Epithelial cell of esophagus (primary cell): ENCODE data around the gene TMEM35A.

Experiments
- DNase-seq: peaks from one replicate; pipeline ENCODE4 v3.0.0; 2010; ENCODE audit warnings: low read depth
- H3K4me3 ChIP-seq: 2 replicates; pipeline ENCODE4 v1.5.1; 2011; ENCODE audit warnings: mild to moderate bottlenecking, low read length, control low read depth
- TF ChIP-seq, protein P1 (sequence below): IDR thresholded peaks from 2 replicates; pipeline ENCODE4 v1.5.1; 2011; ENCODE audit warnings: low read depth, mild to moderate bottlenecking, low read length, control low read depth, inconsistent platforms; ENCODE audit not compliant: insufficient read depth; ENCODE audit errors: missing control alignments

TMEM35A gene

DNA sequence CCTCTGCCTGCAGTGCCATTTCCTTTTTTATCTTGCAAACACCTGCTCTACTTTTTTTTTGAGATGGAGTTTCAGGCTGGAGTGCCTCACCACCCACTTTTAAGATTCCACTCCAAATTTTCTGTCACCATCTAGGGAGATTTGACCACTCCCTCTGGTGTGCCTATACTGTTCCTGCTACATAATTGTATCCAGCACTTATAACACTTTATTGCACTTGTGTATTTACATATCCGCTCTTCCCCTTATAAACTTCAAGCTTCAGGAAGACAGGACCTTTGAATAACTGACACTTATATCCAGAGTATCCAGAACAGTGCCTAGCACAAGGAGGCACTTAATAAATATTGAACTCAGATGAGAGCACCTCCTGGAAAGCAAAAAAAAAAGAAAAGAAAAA lies 13.1 kb downstream of the TMEM35A start:
- DNase-seq = no peak
- H3K4me3 ChIP-seq = no peak overlapping the region
- TF ChIP-seq, protein P1, sequence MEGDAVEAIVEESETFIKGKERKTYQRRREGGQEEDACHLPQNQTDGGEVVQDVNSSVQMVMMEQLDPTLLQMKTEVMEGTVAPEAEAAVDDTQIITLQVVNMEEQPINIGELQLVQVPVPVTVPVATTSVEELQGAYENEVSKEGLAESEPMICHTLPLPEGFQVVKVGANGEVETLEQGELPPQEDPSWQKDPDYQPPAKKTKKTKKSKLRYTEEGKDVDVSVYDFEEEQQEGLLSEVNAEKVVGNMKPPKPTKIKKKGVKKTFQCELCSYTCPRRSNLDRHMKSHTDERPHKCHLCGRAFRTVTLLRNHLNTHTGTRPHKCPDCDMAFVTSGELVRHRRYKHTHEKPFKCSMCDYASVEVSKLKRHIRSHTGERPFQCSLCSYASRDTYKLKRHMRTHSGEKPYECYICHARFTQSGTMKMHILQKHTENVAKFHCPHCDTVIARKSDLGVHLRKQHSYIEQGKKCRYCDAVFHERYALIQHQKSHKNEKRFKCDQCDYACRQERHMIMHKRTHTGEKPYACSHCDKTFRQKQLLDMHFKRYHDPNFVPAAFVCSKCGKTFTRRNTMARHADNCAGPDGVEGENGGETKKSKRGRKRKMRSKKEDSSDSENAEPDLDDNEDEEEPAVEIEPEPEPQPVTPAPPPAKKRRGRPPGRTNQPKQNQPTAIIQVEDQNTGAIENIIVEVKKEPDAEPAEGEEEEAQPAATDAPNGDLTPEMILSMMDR = no peak

DNA sequence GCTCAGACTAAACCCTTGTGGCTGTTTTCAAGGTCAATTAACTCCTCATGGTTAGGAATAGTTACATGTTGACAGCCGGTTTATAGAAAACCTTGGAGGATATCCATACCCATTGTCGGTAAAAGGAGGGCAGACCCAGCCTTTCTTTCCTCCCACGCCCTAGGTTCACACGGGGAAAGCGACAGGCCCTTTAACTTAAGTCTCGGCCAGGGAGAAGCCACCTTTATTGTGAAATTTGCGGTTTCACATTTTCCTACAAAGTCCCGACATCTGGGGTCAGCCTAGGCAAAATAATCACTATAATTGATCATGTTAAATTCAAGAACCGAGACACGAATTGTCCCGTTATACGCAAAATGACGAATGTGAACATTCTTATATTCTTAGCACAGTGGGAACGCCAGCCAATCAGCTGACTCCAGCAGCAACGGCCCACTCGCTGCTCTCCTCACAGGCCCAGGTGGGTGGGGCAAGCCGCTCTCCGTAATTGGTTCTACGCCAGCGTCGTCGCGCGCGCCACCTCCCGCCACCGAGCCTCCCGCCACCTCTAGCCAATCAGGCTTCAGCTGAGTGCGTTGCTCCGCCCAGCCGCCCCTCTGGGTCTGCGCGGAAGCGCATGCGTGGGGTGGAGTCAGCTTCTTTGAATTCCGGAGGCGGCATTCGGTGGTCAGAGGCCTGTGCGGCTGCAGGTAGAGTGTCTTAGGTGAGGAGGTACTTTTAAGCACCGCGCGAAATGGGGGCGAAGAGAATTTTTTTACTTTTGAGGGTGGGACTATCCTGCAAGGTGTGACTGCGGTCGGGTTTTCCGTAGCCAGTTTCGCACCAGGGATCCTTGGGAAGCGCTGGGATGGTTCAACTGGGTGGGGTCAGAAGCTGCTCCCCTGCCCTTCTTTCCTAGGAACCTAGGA lies 19.1 kb downstream of the TMEM35A start, which contains the start of gene CENPI:
Gene CENPI, plus strand, starts transcription at position 659 of the 908 bp plus-strand sequence. CDS start 2,867 bp downstream, outside the sequence.
- TF ChIP-seq, protein P1 = no peak
- peak within 1 kb of the TSS; percentile 60 for H3K4me3 ChIP-seq
- DNase-seq = peak; percentile 94

DNA sequence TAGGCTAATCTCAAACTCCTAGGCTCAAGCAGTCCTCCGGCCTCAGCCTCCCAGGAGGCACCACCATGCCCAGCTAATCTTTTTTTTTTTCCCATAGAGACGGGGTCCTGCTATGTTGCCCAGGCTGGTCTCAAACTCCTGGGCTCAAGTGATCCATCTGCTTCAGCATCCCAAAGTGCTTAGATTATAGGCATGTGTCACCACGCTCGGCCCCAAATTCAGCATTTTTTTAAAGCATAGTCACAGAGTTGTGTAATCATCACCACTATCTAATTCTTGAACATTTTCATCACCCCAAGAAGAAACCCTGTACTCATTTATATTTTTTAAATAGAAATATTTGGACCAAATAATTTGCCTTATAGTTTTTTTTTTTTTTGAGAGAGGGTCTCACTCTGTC lies 29.6 kb downstream of the TMEM35A start:
- TF ChIP-seq, protein P1 = no peak
- peak; percentile 29 for DNase-seq
- H3K4me3 ChIP-seq = no peak overlapping the region

DNA sequence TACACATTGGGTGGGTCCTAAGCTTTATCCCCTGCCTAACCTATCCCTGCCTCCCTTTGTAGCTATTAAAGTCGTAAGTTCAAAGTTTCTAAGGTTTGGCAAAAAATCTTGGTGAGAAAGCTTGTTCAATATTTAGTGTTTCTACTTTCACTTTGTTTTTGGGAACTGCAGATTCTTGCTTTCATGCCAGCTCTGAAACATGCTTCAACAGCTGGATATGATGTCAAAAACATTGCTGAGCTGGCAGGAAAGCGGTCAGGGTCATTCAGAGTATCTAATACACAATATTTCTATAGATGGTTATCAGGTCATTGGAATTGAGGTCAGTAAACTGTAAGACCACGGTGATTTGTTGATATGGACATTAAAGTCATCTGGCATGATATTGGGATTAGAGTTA lies 39.0 kb downstream of the TMEM35A start:
- TF ChIP-seq, protein P1 = no peak
- H3K4me3 ChIP-seq = no peak overlapping the region
- no peak for DNase-seq

DNA sequence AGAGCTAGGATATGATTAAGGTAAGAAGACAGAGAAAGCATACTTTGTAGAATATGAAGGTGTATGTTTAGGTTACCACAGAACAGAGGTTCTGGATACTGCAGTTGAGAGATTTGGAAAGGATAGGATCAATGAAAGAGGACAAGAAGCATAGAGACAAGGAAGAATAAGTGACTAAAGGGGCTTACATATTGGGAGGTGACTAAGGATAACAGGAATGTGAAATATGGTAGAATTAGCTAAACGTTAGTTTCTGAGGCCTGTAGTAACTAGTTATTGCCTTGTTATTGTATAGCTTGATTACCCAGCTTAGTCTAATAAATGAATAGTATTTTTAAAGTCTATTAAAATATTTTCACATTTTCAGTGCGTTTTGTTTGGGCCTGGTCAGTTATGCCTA lies 57.6 kb downstream of the TMEM35A start:
- peak; percentile 30 for DNase-seq
- H3K4me3 ChIP-seq = no peak overlapping the region
- TF ChIP-seq, protein P1 = no peak
